K562 (cell line): ENCODE results near the gene ZNF891. TPM values are rescaled to one million over a fixed set of nuclear protein-coding genes. Genes with fewer than 3 reads are reported as not detected.

ENCODE experiments used
- CBX1 ChIP-seq: sonication (generic); IDR thresholded peaks from 2 replicates; pipeline ENCODE4 v1.6.1; 2016; ENCODE audit warnings: antibody characterized with exemption, low read depth, mild to moderate bottlenecking
- CEBPG ChIP-seq, 3 experiments: fragments of 200-800 bp in 1 of 3; sonication (Bioruptor generic) in 1 of 3; sonication (generic) in 1 of 3; formaldehyde crosslinking in 1 of 3; IDR thresholded peaks in 2 of 3; conservative IDR thresholded peaks in 1 of 3; 2 replicates each; pipeline versions ENCODE4 v1.6.1 to v1.8.0; 2016 to 2022; ENCODE audit warnings: missing compliant biosample characterization in 2 of 3, missing genetic modification characterization in 2 of 3, mild to moderate bottlenecking in 1 of 3, missing genetic modification reagents in 1 of 3
- FOSL1 ChIP-seq: fragments of 200-800 bp; sonication (Bioruptor generic); conservative IDR thresholded peaks from 2 replicates; pipeline ENCODE4 v1.6.1; 2016; ENCODE audit warnings: missing genetic modification characterization, missing compliant biosample characterization
- MYBL2 ChIP-seq, 2 experiments: fragments of 450-650 bp in 1 of 2; sonication (generic) in 1 of 2; formaldehyde crosslinking in 1 of 2; IDR thresholded peaks; 2 replicates each; pipeline versions ENCODE4 v1.6.1 to v1.8.1; 2017 to 2022; ENCODE audit warnings: borderline replicate concordance in 1 of 2, inconsistent platforms in 1 of 2, low read depth in 1 of 2, mild to moderate bottlenecking in 1 of 2, missing genetic modification reagents in 1 of 2, moderate library complexity in 1 of 2
- NFRKB ChIP-seq: fragments of 450-650 bp; IDR thresholded peaks from 2 replicates; pipeline ENCODE4 v1.6.1; 2016; ENCODE audit warnings: low read depth
- NFXL1 ChIP-seq: fragments of 450-650 bp; formaldehyde crosslinking; IDR thresholded peaks from 2 replicates; pipeline ENCODE4 v1.4.0; 2021; ENCODE audit warnings: mild to moderate bottlenecking
- SMARCA5 ChIP-seq: fragments of 450-650 bp; IDR thresholded peaks from 2 replicates; pipeline ENCODE4 v1.6.1; 2016
- ZNF589 ChIP-seq: fragments of 200-800 bp; sonication (Bioruptor generic); IDR thresholded peaks from 2 replicates; pipeline ENCODE4 v1.6.1; 2016; ENCODE audit warnings: low read depth, missing genetic modification characterization, missing compliant biosample characterization
- polyA plus RNA-seq, 8 experiments: library from polyadenylated mRNA; depleted of rRNA in 4 of 8; stranded (reverse) in 5 of 8; unstranded in 3 of 8; fragments of >200 nt; fragmentation: Nextera tagmentation in 2 of 8; fragmentation: Illumina TruSeq in 1 of 8; extraction: Ambion mirVana in 2 of 8; extraction: Trizol in 1 of 8; gene quantifications; 2 replicates each; pipeline versions ENCODE4 v1.2.1 to v1.2.3, GENCODE V29; 2011 to 2014; ENCODE audit warnings: inconsistent platforms in 1 of 8, missing spikeins in 1 of 8
- total RNA-seq, 7 experiments: library from RNA; depleted of rRNA in 6 of 7; stranded (reverse); fragments of >200 nt in 6 of 7; fragmentation: Illumina TruSeq in 2 of 7; extraction: Trizol in 2 of 7; gene quantifications; 2 replicates each; pipeline versions ENCODE4 v1.2.1 to v1.2.3, GENCODE V29; 2011 to 2021; ENCODE audit warnings: low replicate concordance in 1 of 7
- TF ChIP-seq, protein P1 (sequence below): IDR thresholded peaks from 3 replicates; pipeline ENCODE4 v1.6.1; 2011; ENCODE audit warnings: borderline replicate concordance, mild to moderate bottlenecking; ENCODE audit not compliant: insufficient read length, insufficient read depth
- TF ChIP-seq, protein P2 (sequence below): IDR thresholded peaks from 2 replicates; pipeline ENCODE4 v1.6.1; 2011; ENCODE audit not compliant: insufficient read length; ENCODE audit errors: extremely low read depth
- TF ChIP-seq, protein P3 (sequence below): fragments of 450-650 bp; IDR thresholded peaks from 2 replicates; pipeline ENCODE4 v1.6.1; 2016; ENCODE audit warnings: borderline replicate concordance
- TF ChIP-seq, protein P4 (sequence below): fragments of 450-650 bp; formaldehyde crosslinking; IDR thresholded peaks from 2 replicates; pipeline ENCODE4 v1.4.0; 2022; ENCODE audit warnings: mild to moderate bottlenecking, moderate library complexity
- TF ChIP-seq, protein P5 (sequence below): fragments of 450-650 bp; IDR thresholded peaks from 2 replicates; pipeline ENCODE4 v1.7.1; 2018; ENCODE audit warnings: mild to moderate bottlenecking, low read depth; ENCODE audit not compliant: partially characterized antibody
- TF ChIP-seq, protein P6 (sequence below): sonication (generic); formaldehyde crosslinking; IDR thresholded peaks from 2 replicates; pipeline ENCODE4 v1.8.1; 2022; ENCODE audit warnings: missing genetic modification reagents

Gene ZNF891
- total and polyA plus RNA-seq, 9 of the 15 experiments (the other 6 are each of a cell fraction or from before 2014, with no cell fraction given) = 0.41 to 2.0 (median 1.3) TPM

DNA sequence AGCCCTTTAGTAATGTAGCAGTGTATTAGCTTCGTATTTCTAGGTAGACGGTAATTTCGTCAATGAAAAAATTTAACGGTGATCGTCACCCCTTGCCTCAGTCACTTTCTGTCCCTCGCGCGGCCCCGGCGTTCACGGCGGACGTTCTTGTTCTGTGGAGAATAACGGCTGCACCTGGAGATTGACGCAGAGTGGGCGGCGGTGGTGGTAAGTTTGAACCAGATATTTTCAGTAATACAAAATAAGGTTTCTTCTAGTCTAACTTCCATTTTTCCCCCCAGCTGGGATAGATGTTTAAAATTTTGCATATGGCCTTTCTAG, 694 bp upstream of the ZNF891 start (continued):
- peak; percentile 72 for TF ChIP-seq NFRKB
- TF ChIP-seq CEBPG (CRISPR knock-in tag; IDR thresholded peaks at IDR 0.05) = no peak
- no peak for TF ChIP-seq CEBPG (tag; conservative IDR thresholded peaks at IDR 0.05 in 1 of 2, IDR thresholded peaks at IDR 0.05 in 1 of 2)
- TF ChIP-seq, protein P1, sequence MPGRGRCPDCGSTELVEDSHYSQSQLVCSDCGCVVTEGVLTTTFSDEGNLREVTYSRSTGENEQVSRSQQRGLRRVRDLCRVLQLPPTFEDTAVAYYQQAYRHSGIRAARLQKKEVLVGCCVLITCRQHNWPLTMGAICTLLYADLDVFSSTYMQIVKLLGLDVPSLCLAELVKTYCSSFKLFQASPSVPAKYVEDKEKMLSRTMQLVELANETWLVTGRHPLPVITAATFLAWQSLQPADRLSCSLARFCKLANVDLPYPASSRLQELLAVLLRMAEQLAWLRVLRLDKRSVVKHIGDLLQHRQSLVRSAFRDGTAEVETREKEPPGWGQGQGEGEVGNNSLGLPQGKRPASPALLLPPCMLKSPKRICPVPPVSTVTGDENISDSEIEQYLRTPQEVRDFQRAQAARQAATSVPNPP = no peak
- no peak for TF ChIP-seq NFXL1 (CRISPR knock-in tag)
- TF ChIP-seq MYBL2 (IDR thresholded peaks at IDR 0.05; ENCODE audit: low read depth) = peak; percentile 42; the same call in 1 of the 2 replicates
- no peak for TF ChIP-seq MYBL2 (CRISPR knock-in tag; IDR thresholded peaks at IDR 0.05; ENCODE audit: borderline replicate concordance)
- TF ChIP-seq, protein P2, sequence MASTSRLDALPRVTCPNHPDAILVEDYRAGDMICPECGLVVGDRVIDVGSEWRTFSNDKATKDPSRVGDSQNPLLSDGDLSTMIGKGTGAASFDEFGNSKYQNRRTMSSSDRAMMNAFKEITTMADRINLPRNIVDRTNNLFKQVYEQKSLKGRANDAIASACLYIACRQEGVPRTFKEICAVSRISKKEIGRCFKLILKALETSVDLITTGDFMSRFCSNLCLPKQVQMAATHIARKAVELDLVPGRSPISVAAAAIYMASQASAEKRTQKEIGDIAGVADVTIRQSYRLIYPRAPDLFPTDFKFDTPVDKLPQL = no peak
- TF ChIP-seq SMARCA5 = no peak
- TF ChIP-seq, protein P3, sequence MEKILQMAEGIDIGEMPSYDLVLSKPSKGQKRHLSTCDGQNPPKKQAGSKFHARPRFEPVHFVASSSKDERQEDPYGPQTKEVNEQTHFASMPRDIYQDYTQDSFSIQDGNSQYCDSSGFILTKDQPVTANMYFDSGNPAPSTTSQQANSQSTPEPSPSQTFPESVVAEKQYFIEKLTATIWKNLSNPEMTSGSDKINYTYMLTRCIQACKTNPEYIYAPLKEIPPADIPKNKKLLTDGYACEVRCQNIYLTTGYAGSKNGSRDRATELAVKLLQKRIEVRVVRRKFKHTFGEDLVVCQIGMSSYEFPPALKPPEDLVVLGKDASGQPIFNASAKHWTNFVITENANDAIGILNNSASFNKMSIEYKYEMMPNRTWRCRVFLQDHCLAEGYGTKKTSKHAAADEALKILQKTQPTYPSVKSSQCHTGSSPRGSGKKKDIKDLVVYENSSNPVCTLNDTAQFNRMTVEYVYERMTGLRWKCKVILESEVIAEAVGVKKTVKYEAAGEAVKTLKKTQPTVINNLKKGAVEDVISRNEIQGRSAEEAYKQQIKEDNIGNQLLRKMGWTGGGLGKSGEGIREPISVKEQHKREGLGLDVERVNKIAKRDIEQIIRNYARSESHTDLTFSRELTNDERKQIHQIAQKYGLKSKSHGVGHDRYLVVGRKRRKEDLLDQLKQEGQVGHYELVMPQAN = peak; percentile 4; the same call in 1 of the 2 replicates
- TF ChIP-seq, protein P4, sequence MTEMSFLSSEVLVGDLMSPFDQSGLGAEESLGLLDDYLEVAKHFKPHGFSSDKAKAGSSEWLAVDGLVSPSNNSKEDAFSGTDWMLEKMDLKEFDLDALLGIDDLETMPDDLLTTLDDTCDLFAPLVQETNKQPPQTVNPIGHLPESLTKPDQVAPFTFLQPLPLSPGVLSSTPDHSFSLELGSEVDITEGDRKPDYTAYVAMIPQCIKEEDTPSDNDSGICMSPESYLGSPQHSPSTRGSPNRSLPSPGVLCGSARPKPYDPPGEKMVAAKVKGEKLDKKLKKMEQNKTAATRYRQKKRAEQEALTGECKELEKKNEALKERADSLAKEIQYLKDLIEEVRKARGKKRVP = no peak
- TF ChIP-seq, protein P5, sequence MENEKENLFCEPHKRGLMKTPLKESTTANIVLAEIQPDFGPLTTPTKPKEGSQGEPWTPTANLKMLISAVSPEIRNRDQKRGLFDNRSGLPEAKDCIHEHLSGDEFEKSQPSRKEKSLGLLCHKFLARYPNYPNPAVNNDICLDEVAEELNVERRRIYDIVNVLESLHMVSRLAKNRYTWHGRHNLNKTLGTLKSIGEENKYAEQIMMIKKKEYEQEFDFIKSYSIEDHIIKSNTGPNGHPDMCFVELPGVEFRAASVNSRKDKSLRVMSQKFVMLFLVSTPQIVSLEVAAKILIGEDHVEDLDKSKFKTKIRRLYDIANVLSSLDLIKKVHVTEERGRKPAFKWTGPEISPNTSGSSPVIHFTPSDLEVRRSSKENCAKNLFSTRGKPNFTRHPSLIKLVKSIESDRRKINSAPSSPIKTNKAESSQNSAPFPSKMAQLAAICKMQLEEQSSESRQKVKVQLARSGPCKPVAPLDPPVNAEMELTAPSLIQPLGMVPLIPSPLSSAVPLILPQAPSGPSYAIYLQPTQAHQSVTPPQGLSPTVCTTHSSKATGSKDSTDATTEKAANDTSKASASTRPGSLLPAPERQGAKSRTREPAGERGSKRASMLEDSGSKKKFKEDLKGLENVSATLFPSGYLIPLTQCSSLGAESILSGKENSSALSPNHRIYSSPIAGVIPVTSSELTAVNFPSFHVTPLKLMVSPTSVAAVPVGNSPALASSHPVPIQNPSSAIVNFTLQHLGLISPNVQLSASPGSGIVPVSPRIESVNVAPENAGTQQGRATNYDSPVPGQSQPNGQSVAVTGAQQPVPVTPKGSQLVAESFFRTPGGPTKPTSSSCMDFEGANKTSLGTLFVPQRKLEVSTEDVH = no peak
- no peak for TF ChIP-seq ZNF589 (CRISPR knock-in tag)
- TF ChIP-seq FOSL1 (tag) = 0 out of 2 replicates have a peak, but pooled peaks have one; percentile 1
- TF ChIP-seq CBX1 = no peak
- TF ChIP-seq, protein P6, sequence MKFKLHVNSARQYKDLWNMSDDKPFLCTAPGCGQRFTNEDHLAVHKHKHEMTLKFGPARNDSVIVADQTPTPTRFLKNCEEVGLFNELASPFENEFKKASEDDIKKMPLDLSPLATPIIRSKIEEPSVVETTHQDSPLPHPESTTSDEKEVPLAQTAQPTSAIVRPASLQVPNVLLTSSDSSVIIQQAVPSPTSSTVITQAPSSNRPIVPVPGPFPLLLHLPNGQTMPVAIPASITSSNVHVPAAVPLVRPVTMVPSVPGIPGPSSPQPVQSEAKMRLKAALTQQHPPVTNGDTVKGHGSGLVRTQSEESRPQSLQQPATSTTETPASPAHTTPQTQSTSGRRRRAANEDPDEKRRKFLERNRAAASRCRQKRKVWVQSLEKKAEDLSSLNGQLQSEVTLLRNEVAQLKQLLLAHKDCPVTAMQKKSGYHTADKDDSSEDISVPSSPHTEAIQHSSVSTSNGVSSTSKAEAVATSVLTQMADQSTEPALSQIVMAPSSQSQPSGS = no peak
